ENCODE measurements around the gene KIAA0753.
"Not testable (repeated sequence)": the region's sequence is repeated elsewhere in the genome, so short reads cannot be mapped to it uniquely, and the experiment has no call there.

The KIAA0753 gene

GRCh38 chr17:6596081-6596480, 44.4 kb downstream of the KIAA0753 start:
- no peak for DNase-seq

GRCh38 chr17:6593371-6593770, 47.1 kb downstream of the KIAA0753 start:
- DNase-seq, result not testable (repeated sequence)

GRCh38 chr17:6592173-6592572, 48.3 kb downstream of the KIAA0753 start:
- DNase-seq, result no peak

- DNase-seq, result no peak
Observed at GRCh38 chr17:6591599-6592158, 48.8 kb downstream of the KIAA0753 start.

GRCh38 chr17:6589266-6589946, 51.1 kb downstream of the KIAA0753 start:
- DNase-seq, result no peak

GRCh38 chr17:6588165-6588564, 52.3 kb downstream of the KIAA0753 start:
- no peak for DNase-seq

- DNase-seq, result no peak
Observed at GRCh38 chr17:6587310-6587709, 53.2 kb downstream of the KIAA0753 start.

- DNase-seq, result no peak
Observed at GRCh38 chr17:6583411-6583810, 57.1 kb downstream of the KIAA0753 start.

GRCh38 chr17:6580625-6581024, 59.9 kb downstream of the KIAA0753 start:
- no peak for DNase-seq

- no peak for DNase-seq
Observed at GRCh38 chr17:6578491-6578890, 62.0 kb downstream of the KIAA0753 start.

- no peak for DNase-seq
Observed at GRCh38 chr17:6577686-6578263, 62.7 kb downstream of the KIAA0753 start.

- no peak for DNase-seq
Observed at GRCh38 chr17:6576038-6576785, 64.3 kb downstream of the KIAA0753 start.

GRCh38 chr17:6575596-6575988, 64.9 kb downstream of the KIAA0753 start:
- DNase-seq, result no peak

- DNase-seq, result no peak
Observed at GRCh38 chr17:6574687-6575595, 65.6 kb downstream of the KIAA0753 start.

- DNase-seq, result no peak
Observed at GRCh38 chr17:6573982-6574686, 66.4 kb downstream of the KIAA0753 start.

- DNase-seq, result not testable (repeated sequence)
Observed at GRCh38 chr17:6573495-6573894, 67.0 kb downstream of the KIAA0753 start.

- DNase-seq, result no peak
Observed at GRCh38 chr17:6572972-6573370, 67.5 kb downstream of the KIAA0753 start.

- no peak for DNase-seq
Observed at GRCh38 chr17:6571452-6571781, 69.1 kb downstream of the KIAA0753 start.

GRCh38 chr17:6570731-6571451, 69.6 kb downstream of the KIAA0753 start:
- no peak for DNase-seq

GRCh38 chr17:6569370-6570285, 70.9 kb downstream of the KIAA0753 start:
- DNase-seq, result no peak
